PC-3 (cell line): ENCODE measurements around the gene TIMP4.

Source experiments
- EZH2 ChIP-seq: fragments of 300-600 bp; sonication (generic); IDR thresholded peaks from one replicate; pipeline ENCODE4 v1.6.1; 2017; ENCODE audit warnings: antibody characterized with exemption, mild to moderate bottlenecking, low read length; ENCODE audit not compliant: unreplicated experiment
- EZH2phosphoT487 ChIP-seq: fragments of 300-600 bp; sonication (generic); IDR thresholded peaks from 2 replicates; pipeline ENCODE4 v1.6.1; 2018; ENCODE audit warnings: mild to moderate bottlenecking, antibody characterized with exemption, low read length, borderline replicate concordance
- TF ChIP-seq, protein P1 (sequence below): fragments of 300-600 bp; sonication (generic); conservative IDR thresholded peaks from 2 replicates; pipeline ENCODE4 v1.5.1; 2017; ENCODE audit warnings: antibody characterized with exemption, low read depth, mild to moderate bottlenecking, low read length

DNA sequence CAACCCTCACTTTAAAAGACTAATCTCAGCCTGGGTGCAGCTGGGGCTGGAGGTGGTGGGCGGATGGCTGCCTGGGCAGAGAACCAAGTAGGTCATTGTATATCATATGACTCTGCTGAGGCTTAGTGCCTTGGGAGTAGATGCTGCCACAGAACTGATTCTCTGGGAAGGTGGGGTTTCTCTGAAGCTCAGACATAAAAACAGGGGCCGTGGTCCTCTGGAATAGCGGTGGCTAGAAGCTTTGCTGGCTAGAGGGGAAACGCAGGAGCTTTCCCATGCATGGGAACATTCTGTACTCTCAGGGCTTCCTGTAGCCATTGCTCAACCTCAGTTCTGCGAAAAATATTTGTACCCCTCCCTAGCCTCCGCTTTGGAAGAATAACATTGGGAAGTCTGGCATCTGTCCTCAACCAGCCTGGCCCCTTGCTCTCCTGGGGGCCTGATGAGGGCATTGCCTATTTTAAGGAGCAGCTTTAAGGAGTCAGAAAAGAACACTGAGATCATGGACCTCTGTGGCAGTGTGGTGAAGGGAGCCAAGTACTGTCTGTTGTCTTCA, 14.7 kb downstream of the TIMP4 start:
- TF ChIP-seq EZH2phosphoT487 (no peak), EZH2 (no peak)
- TF ChIP-seq, protein P1, sequence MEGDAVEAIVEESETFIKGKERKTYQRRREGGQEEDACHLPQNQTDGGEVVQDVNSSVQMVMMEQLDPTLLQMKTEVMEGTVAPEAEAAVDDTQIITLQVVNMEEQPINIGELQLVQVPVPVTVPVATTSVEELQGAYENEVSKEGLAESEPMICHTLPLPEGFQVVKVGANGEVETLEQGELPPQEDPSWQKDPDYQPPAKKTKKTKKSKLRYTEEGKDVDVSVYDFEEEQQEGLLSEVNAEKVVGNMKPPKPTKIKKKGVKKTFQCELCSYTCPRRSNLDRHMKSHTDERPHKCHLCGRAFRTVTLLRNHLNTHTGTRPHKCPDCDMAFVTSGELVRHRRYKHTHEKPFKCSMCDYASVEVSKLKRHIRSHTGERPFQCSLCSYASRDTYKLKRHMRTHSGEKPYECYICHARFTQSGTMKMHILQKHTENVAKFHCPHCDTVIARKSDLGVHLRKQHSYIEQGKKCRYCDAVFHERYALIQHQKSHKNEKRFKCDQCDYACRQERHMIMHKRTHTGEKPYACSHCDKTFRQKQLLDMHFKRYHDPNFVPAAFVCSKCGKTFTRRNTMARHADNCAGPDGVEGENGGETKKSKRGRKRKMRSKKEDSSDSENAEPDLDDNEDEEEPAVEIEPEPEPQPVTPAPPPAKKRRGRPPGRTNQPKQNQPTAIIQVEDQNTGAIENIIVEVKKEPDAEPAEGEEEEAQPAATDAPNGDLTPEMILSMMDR = no peak
